ENCODE results near the gene KRTAP24-1. TPM values are rescaled to one million over a fixed set of nuclear protein-coding genes. Genes with fewer than 3 reads are reported as not detected.

KRTAP24-1 gene
- total RNA-seq, 2 experiments from 2014 or later, result not detected

Other genes starting within 250 kb of the KRTAP24-1 start
- gene CLDN17, start 116.1 kb downstream of the KRTAP24-1 start, total RNA-seq, result not detected
- gene CLDN8, start 66.9 kb downstream of the KRTAP24-1 start, total RNA-seq, result not detected
- not detected for gene KRTAP25-1, start 6.6 kb upstream of the KRTAP24-1 start, total RNA-seq
- gene KRTAP26-1, start 37.4 kb upstream of the KRTAP24-1 start, total RNA-seq, result not detected
- not detected for gene KRTAP27-1, start 54.7 kb upstream of the KRTAP24-1 start, total RNA-seq
- gene KRTAP23-1, start 65.7 kb upstream of the KRTAP24-1 start, total RNA-seq, result not detected
- not detected for gene KRTAP13-2, start 89.3 kb upstream of the KRTAP24-1 start, total RNA-seq
- gene KRTAP13-1, start 113.1 kb upstream of the KRTAP24-1 start, total RNA-seq, result not detected
- gene KRTAP13-3, start 143.0 kb upstream of the KRTAP24-1 start, total RNA-seq, result not detected
- gene KRTAP13-4, start 147.3 kb upstream of the KRTAP24-1 start, total RNA-seq, result not detected
- gene KRTAP15-1, start 157.3 kb upstream of the KRTAP24-1 start, total RNA-seq, result not detected
- gene KRTAP19-1, start 197.4 kb upstream of the KRTAP24-1 start, total RNA-seq, result not detected
- gene KRTAP19-2, start 204.5 kb upstream of the KRTAP24-1 start, total RNA-seq, result not detected
- gene KRTAP19-3, start 209.1 kb upstream of the KRTAP24-1 start, total RNA-seq, result not detected
- gene KRTAP19-4, start 214.2 kb upstream of the KRTAP24-1 start, total RNA-seq, result not detected
- not detected for gene KRTAP19-5, start 219.2 kb upstream of the KRTAP24-1 start, total RNA-seq